K562 (cell line): ENCODE data around the gene PIH1D1. TPM values are rescaled to one million over a fixed set of nuclear protein-coding genes. Genes with fewer than 3 reads are reported as not detected.

ENCODE experiments used
- CHCHD3 ChIP-seq: fragments of 250-450 bp; sonication (Bioruptor Pico); IDR thresholded peaks from 2 replicates; pipeline ENCODE4 v2.1.2; 2022; ENCODE audit warnings: mild to moderate bottlenecking
- CTBP1 ChIP-seq: fragments of 450-650 bp; IDR thresholded peaks from 2 replicates; pipeline ENCODE4 v1.6.1; 2016; ENCODE audit warnings: borderline replicate concordance
- ESRRB ChIP-seq: fragments of 250-450 bp; sonication (Bioruptor Pico); IDR thresholded peaks from 2 replicates; pipeline ENCODE4 v1.5.0; 2020; ENCODE audit warnings: mild to moderate bottlenecking, moderate library complexity, borderline replicate concordance
- MEIS2 ChIP-seq: fragments of 450-650 bp; IDR thresholded peaks from 2 replicates; pipeline ENCODE4 v1.6.1; 2014; ENCODE audit warnings: mild to moderate bottlenecking; ENCODE audit not compliant: partially characterized antibody
- PTTG1 ChIP-seq: fragments of 450-650 bp; IDR thresholded peaks from 2 replicates; pipeline ENCODE4 v1.6.1; 2016; ENCODE audit warnings: low read depth, mild to moderate bottlenecking, missing genetic modification characterization, missing compliant biosample characterization
- RUNX1 ChIP-seq: sonication (generic); IDR thresholded peaks from 2 replicates; pipeline ENCODE4 v1.6.1; 2016; ENCODE audit warnings: antibody characterized with exemption, low read depth
- SIX5 ChIP-seq, 2 experiments: IDR thresholded peaks; 2 replicates each; pipeline ENCODE4 v1.6.1; 2011; ENCODE audit warnings: low read length in 2 of 2, borderline replicate concordance in 1 of 2, low read depth in 1 of 2, mild to moderate bottlenecking in 1 of 2, moderate library complexity in 1 of 2; ENCODE audit not compliant: insufficient read depth in 1 of 2
- SMC3 ChIP-seq: conservative IDR thresholded peaks from 2 replicates; pipeline ENCODE4 v1.6.1; 2011; ENCODE audit warnings: low read depth, low read length, improper control_type of control experiment; ENCODE audit not compliant: insufficient read depth
- SNIP1 ChIP-seq: fragments of 450-650 bp; IDR thresholded peaks from 2 replicates; pipeline ENCODE4 v1.7.1; 2017; ENCODE audit warnings: low read depth, mild to moderate bottlenecking
- TAL1 ChIP-seq: fragments of 450-650 bp; IDR thresholded peaks from 2 replicates; pipeline ENCODE4 v1.6.1; 2016; ENCODE audit warnings: mild to moderate bottlenecking
- THRAP3 ChIP-seq: fragments of 450-650 bp; IDR thresholded peaks from 2 replicates; pipeline ENCODE4 v1.6.1; 2016; ENCODE audit warnings: mild to moderate bottlenecking, inconsistent platforms, borderline replicate concordance
- ZKSCAN3 ChIP-seq: fragments of 250-450 bp; sonication (Bioruptor Pico); IDR thresholded peaks from 2 replicates; pipeline ENCODE4 v1.4.0; 2020
- ZNF354B ChIP-seq: fragments of 250-450 bp; sonication (Bioruptor Pico); IDR thresholded peaks from 2 replicates; pipeline ENCODE4 v1.4.0; 2020
- ZNF766 ChIP-seq: fragments of 200-800 bp; sonication (Bioruptor generic); conservative IDR thresholded peaks from 2 replicates; pipeline ENCODE4 v1.6.1; 2016; ENCODE audit warnings: missing genetic modification characterization, missing compliant biosample characterization
- polyA plus RNA-seq, 8 experiments: library from polyadenylated mRNA; depleted of rRNA in 4 of 8; stranded (reverse) in 5 of 8; unstranded in 3 of 8; fragments of >200 nt; fragmentation: Nextera tagmentation in 2 of 8; fragmentation: Illumina TruSeq in 1 of 8; extraction: Ambion mirVana in 2 of 8; extraction: Trizol in 1 of 8; gene quantifications; 2 replicates each; pipeline versions ENCODE4 v1.2.1 to v1.2.3, GENCODE V29; 2011 to 2014; ENCODE audit warnings: inconsistent platforms in 1 of 8, missing spikeins in 1 of 8
- total RNA-seq, 7 experiments: library from RNA; depleted of rRNA in 6 of 7; stranded (reverse); fragments of >200 nt in 6 of 7; fragmentation: Illumina TruSeq in 2 of 7; extraction: Trizol in 2 of 7; gene quantifications; 2 replicates each; pipeline versions ENCODE4 v1.2.1 to v1.2.3, GENCODE V29; 2011 to 2021; ENCODE audit warnings: low replicate concordance in 1 of 7
- TF ChIP-seq, protein P1 (sequence below): fragments of 450-650 bp; IDR thresholded peaks from one replicate; pipeline ENCODE4 v1.6.1; 2018; ENCODE audit warnings: mild to moderate bottlenecking, moderate library complexity; ENCODE audit not compliant: partially characterized antibody
- TF ChIP-seq, protein P2 (sequence below), 2 experiments: fragments of 450-650 bp in 1 of 2; sonication (generic) in 1 of 2; formaldehyde crosslinking in 1 of 2; IDR thresholded peaks; 2 replicates each; pipeline versions ENCODE4 v1.7.1 to v1.9.0; 2016 to 2022; ENCODE audit warnings: inconsistent platforms in 1 of 2, mild to moderate bottlenecking in 1 of 2, missing genetic modification reagents in 1 of 2

PIH1D1 gene
- total and polyA plus RNA-seq, 9 of the 15 experiments (the other 6 are each of a cell fraction or from before 2014, with no cell fraction given), result 26.5 to 224 (median 137) TPM

DNA sequence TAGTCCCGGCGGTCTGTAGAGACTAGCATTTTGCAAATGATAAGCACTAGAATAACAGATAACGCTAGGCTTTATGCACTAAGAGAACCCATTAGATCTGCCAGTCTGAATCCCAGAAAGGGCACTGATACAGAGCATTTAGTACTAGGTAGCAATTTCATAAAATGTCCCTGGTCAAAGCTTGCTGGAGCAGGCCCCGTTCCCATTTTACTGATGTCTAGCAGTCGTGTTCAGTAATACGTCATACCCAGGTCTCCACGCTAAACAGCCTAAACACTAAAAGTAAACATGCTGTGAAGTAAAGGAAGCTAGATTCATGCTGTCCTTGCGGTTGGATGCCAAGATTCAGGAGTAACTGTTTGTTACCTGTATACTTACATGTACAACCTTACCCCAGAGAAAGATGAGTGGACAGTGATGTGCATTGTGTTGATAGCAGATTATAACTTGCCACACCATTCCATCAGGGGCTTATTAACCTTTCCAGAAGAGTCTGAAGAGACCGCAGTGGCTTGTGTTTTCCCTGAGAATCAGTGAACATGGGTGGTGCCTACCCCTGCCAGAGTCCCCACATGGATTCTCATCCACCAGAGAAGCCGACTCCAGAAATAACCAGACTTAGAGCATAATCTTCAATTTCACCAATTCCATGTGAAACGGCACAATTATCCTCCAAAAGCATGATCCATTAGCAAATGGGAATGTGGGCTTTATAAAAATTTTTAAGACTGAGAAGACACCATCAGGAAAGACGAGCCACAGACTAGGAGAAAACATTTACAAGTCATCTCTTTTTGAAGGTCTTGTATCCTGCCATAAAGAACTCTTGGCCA is 41.2 kb upstream of the PIH1D1 start (continued):
- peak; percentile 88 for TF ChIP-seq ESRRB (CRISPR knock-in tag)
- TF ChIP-seq, protein P1, sequence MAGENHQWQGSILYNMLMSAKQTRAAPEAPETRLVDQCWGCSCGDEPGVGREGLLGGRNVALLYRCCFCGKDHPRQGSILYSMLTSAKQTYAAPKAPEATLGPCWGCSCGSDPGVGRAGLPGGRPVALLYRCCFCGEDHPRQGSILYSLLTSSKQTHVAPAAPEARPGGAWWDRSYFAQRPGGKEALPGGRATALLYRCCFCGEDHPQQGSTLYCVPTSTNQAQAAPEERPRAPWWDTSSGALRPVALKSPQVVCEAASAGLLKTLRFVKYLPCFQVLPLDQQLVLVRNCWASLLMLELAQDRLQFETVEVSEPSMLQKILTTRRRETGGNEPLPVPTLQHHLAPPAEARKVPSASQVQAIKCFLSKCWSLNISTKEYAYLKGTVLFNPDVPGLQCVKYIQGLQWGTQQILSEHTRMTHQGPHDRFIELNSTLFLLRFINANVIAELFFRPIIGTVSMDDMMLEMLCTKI, result no peak
- no peak for TF ChIP-seq PTTG1 (tag)
- TF ChIP-seq ZNF766 (CRISPR knock-in tag), result 0 out of 2 replicates have a peak, but pooled peaks have one; percentile 16
- TF ChIP-seq ZKSCAN3 (CRISPR knock-in tag), result no peak
- TF ChIP-seq SMC3, result no peak
- TF ChIP-seq TAL1, result no peak
- no peak for TF ChIP-seq SIX5 (IDR thresholded peaks at IDR 0.05; ENCODE audit: borderline replicate concordance in 1 of 2, insufficient read depth in 1 of 2, low read depth in 1 of 2, low read length in 2 of 2)
- TF ChIP-seq THRAP3, result no peak
- no peak for TF ChIP-seq SNIP1
- TF ChIP-seq ZNF354B (CRISPR knock-in tag), result no peak
- 0 out of 2 replicates have a peak, but pooled peaks have one; percentile 70 for TF ChIP-seq CHCHD3 (CRISPR knock-in tag)
- TF ChIP-seq MEIS2, result no peak
- TF ChIP-seq RUNX1, result no peak
- TF ChIP-seq CTBP1, result no peak
- TF ChIP-seq, protein P2, sequence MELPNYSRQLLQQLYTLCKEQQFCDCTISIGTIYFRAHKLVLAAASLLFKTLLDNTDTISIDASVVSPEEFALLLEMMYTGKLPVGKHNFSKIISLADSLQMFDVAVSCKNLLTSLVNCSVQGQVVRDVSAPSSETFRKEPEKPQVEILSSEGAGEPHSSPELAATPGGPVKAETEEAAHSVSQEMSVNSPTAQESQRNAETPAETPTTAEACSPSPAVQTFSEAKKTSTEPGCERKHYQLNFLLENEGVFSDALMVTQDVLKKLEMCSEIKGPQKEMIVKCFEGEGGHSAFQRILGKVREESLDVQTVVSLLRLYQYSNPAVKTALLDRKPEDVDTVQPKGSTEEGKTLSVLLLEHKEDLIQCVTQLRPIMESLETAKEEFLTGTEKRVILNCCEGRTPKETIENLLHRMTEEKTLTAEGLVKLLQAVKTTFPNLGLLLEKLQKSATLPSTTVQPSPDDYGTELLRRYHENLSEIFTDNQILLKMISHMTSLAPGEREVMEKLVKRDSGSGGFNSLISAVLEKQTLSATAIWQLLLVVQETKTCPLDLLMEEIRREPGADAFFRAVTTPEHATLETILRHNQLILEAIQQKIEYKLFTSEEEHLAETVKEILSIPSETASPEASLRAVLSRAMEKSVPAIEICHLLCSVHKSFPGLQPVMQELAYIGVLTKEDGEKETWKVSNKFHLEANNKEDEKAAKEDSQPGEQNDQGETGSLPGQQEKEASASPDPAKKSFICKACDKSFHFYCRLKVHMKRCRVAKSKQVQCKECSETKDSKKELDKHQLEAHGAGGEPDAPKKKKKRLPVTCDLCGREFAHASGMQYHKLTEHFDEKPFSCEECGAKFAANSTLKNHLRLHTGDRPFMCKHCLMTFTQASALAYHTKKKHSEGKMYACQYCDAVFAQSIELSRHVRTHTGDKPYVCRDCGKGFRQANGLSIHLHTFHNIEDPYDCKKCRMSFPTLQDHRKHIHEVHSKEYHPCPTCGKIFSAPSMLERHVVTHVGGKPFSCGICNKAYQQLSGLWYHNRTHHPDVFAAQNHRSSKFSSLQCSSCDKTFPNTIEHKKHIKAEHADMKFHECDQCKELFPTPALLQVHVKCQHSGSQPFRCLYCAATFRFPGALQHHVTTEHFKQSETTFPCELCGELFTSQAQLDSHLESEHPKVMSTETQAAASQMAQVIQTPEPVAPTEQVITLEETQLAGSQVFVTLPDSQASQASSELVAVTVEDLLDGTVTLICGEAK (IDR thresholded peaks at IDR 0.05), result no peak
- TF ChIP-seq, protein P2 (CRISPR knock-in tag; IDR thresholded peaks at IDR 0.05), result no peak
